Measurements from ENCODE around the gene HEMK1.

DNA sequence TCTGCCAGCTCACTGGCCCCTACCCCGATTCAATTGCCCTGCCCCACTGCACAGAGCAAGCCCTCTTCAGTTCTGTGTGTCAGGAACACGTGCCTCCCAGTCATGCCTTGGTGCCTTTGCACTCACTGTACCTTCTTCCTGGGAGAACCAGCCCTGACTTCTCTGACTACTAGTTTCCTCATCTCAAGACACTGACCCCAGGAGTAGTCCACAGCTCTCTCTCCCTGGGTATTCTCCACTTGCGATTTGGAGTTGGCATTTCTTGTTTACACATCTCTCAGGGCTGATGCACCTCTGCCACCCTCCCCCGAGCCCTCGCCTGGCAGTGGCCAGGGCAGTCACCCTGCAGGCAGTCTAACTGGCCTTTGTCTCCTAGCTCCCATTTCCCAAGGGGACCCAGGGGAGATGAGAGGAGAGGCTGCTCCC lies 36.6 kb downstream of the HEMK1 start:
- TF ChIP-seq, protein P1, sequence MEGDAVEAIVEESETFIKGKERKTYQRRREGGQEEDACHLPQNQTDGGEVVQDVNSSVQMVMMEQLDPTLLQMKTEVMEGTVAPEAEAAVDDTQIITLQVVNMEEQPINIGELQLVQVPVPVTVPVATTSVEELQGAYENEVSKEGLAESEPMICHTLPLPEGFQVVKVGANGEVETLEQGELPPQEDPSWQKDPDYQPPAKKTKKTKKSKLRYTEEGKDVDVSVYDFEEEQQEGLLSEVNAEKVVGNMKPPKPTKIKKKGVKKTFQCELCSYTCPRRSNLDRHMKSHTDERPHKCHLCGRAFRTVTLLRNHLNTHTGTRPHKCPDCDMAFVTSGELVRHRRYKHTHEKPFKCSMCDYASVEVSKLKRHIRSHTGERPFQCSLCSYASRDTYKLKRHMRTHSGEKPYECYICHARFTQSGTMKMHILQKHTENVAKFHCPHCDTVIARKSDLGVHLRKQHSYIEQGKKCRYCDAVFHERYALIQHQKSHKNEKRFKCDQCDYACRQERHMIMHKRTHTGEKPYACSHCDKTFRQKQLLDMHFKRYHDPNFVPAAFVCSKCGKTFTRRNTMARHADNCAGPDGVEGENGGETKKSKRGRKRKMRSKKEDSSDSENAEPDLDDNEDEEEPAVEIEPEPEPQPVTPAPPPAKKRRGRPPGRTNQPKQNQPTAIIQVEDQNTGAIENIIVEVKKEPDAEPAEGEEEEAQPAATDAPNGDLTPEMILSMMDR (IDR thresholded peaks at IDR 0.05) = no peak
- TF ChIP-seq EZH2 (IDR thresholded peaks at IDR 0.05; ENCODE audit: borderline replicate concordance, insufficient read depth, low read depth, low read length, poor library complexity, severe bottlenecking) = no peak

All from B cell (primary cell).